NCI-H524 treated with DMSO at 0.1 percent for 48 hours (cell line): ENCODE data around the gene AOPEP.
A peak's percentile ranks its signal among the peaks of the same experiment; 100 is the strongest.

Experiments used
- DNase-seq: peaks from one replicate; lab custom pipeline; 2025; lab: John Stamatoyannopoulos, UW

The AOPEP gene, protein sequence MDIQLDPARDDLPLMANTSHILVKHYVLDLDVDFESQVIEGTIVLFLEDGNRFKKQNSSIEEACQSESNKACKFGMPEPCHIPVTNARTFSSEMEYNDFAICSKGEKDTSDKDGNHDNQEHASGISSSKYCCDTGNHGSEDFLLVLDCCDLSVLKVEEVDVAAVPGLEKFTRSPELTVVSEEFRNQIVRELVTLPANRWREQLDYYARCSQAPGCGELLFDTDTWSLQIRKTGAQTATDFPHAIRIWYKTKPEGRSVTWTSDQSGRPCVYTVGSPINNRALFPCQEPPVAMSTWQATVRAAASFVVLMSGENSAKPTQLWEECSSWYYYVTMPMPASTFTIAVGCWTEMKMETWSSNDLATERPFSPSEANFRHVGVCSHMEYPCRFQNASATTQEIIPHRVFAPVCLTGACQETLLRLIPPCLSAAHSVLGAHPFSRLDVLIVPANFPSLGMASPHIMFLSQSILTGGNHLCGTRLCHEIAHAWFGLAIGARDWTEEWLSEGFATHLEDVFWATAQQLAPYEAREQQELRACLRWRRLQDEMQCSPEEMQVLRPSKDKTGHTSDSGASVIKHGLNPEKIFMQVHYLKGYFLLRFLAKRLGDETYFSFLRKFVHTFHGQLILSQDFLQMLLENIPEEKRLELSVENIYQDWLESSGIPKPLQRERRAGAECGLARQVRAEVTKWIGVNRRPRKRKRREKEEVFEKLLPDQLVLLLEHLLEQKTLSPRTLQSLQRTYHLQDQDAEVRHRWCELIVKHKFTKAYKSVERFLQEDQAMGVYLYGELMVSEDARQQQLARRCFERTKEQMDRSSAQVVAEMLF

DNA sequence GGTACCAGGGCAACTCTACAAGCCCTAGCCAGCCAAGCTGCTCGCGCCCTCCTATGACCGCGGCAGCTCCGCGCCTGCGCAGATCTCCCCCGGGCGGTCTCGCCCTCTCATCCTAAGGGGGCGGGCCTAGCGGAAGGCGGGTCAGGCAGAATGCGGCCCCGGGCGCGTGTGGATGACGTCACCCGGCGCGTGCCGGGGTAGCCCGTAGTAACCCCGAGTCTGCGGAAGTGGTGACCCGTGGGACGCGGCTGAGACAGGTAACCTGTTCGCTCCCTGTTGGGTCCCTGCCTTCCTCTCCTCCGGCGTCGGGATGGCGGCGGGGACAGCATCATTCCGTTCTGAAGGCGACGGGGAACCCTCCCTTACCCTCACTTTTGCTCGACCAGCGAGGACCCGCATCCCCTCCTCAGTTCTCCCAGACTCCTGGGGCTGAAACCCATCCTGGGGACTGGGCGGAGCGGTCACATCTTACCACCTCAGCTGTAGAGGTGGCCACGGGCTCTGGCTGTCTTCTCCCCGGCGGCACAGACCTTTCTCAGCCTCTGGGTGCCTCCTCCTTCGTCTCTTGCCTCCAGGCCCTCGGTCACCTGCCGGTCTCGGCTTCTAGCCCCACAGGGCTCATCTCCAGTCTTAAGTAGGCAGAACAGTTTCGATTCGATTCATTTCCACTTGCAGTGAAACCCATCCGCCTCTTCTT lies at the start of gene AOPEP:
TSS of gene AOPEP (plus strand) at position 205 of the 697 bp plus-strand sequence. CDS start 33,085 bp downstream, outside the sequence.
- DNase-seq: peak; percentile 81

DNA sequence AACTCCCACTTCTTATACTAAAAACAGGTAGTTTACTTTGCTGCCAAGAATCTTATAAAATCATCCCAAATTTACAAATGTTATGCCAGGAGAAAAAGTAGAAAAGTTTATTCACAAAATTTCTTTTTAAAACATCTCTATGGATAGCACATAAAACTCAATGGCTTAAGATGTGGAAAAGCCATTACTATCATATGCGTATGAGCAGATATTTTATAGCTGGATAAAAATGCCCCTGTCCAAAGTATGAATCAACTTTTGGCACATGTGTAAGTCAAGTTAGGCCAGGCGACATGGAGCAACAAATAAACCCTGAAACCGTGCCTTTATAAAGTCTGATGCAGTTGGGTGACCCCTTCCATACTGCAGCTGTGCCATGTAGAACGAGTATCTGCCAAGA lies 48.6 kb upstream of the AOPEP start:
- DNase-seq: no peak

DNA sequence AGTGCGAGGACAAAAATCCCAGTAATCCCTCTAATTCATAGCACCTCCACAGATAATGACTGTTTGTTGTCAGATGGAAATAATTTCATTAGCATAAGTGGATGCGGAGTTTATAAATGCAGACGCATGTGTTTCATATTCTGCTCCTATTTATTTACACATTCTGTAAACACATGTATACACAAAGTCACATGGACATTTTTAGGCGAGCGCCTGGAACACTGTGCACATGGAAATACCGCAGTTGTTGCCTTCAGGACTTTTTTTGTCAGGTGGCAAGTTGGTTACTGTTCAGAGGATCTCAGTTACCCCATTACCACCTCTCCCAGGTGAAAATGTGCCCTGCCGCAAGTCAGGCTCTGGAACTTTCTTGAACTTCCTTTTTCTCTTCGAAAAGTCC lies 46.9 kb upstream of the AOPEP start:
- no peak for DNase-seq

DNA sequence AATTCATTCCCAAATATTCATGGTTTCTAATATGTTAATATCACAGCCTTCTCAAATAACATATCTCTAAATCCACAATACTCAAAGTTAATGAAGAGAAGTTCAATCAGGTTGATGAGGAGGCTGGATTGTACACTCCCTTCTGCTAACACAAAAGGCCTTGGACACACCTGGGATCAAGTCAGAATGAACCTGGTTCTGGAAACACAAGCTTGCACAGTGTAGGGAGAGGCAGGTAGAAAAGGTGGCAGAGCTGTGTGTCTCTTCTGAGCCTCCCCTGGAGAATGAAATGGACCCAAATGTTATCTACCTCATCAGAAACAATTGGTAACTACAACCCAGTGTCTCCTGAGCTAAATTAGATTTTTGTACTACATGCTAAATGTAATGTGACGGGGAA lies 46.5 kb upstream of the AOPEP start:
- DNase-seq: no peak

DNA sequence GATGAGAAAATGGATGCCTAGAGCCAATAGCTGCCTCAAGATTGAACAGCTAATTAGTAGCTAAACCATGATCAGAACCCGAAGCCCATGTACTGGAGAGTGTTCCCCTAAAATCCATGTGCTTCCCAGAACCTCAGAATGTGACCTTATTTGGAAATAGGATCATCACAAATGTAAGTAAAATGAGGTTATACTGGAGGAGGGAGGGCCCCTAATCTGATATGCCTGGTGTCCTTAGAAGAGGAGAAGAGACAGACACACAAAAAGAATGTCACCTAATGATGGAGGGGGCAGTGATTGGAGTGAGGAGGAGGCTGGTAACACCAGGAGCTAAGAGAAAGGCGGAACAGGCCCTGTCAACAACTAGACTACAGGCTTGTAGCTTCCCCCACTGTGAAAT lies 45.9 kb upstream of the AOPEP start:
- no peak for DNase-seq

DNA sequence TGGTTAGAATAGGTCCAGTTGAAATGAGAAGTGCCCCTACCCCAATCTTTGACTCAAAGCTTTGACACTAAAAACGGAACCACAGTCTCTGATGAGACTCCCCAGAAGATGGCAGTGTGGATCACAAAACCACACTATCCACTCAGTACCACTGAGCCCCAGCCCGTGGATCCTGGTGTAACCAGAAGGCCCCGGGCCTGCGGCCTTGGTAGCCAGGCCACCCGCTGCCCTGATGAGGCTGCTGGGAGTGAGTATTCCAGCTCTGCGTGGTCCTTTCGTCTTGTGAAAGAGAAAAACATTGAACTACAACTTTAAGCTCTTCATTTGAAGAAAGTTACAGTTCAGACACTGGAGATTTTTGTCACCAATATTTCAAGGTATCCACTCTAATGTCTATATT lies 45.0 kb upstream of the AOPEP start:
- no peak for DNase-seq

DNA sequence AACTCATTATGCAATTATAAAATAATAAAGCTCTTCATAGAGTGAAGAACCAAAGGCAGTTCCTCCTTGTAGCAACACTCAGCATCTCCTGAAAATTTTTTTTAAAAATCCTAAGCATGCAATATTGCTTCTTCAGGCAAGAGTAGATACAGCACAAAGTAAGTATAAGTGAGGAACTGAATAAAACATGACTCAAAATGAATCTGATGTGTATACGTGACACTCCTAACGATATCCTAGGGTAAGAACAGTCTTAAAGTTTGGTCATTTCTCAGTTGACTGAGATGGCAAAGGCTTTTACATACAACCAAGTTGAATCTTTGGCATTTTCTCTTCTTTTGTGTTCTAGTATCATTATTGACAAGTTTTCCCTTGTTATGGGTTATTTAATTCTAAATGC lies 41.1 kb upstream of the AOPEP start:
- no peak for DNase-seq

DNA sequence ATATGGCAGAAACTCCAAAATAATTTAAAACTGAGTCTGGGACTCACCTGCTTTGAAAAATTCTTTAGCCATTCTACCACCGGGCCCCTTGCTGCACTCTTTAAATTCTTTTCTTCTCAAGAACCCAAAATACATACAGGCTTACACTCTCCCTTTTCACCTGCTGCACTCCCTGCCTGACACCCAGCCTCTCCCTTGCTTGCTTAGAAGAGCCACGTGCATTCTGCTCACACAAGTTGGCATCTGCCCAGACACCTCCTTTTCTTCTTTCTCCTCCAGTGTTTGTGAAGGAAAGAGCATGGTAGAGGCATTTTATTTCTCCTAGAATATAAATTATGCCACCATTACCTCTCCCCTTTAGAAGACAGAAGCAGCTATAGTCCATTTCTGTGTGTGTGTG lies 39.0 kb upstream of the AOPEP start:
- no peak for DNase-seq

DNA sequence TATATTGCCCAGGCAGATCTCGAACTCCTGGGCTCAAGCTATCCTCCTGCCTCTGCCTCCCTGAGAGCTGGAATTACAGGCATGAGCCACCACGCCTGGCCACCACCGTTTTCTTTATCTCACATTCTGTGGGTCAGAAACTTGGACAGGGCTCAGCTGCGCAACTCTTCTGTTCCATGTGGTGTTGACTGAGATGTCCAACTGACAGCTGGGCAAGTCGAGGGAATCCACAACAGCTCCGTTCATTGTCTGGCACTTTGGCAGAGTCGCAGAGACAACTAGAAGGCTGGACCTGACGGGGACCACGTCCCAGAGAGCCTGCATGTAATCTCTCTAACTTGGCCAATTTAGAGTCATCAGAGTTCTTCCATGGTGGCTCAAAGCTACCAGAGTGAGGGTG lies 36.2 kb upstream of the AOPEP start:
- DNase-seq: no peak

DNA sequence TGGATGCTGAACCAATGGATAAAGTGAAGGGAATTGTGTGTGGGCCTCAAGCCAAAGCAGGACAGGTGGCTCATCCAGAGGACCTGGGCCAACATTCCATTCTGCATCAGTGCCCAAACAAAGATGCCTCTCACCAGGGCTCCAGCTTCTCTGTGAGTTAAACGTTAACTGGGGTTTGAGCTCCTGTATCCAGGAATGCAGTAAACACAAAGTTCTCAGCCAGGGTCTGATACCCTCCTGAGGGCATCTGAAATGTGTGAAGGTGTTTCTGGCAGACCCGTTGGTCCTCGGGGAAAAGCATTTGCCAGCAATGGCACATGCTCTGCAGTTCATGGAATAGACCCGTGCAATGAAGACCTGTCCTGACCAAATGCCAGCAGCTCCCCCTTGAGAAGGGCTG lies 33.9 kb upstream of the AOPEP start:
- no peak for DNase-seq

DNA sequence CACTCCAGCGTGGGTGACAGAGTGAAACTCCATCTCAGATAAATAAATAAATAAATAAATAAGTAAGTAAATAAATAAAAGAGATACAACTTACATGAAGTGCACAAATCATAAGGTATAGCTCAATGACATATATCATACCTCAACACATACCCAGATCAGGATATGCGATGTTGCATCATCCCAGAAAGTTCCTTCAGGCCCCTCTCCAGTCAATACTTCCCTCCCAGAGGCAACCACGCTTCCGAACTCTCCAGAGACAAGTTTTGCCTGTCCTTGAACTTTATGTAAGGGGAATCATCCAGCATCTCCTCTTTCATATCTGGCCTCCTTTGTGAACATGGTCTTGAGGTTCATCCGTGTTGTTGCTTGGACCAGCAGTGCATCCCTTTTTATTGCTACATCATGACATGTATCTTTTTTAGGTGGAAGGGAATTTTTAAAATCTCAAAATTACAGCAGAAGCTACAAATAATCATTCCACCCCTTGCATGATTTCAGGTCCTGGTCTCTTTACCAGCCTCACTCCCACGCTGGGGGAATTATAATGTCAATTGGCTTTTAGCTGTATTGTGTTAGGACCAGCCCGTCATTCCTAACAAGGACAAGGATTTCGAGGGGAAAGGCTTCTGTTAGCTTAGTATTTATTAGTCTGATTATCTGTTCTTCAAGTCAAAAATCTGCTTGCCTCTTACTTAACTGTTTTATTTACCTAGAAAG lies 32.9 kb upstream of the AOPEP start:
- no peak for DNase-seq

DNA sequence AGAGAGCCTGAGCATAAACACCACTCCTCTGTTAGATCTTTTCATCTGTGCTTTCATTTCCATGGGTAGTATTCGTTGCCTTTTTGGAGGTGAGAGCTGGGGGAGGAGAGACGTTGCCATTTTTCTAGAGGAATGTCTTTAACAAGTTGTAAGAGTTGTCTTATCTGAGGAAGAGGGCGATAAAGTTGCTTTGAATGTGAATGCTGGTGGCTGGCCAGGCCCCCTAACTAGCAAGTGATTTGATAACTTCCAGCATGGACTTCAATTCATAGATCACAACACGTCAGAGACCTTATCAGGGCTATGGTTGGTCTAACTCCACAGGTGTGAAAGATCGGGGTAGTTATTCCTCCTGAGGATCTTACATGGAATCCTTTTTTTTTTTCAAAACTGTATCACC lies 30.0 kb upstream of the AOPEP start:
- no peak for DNase-seq

DNA sequence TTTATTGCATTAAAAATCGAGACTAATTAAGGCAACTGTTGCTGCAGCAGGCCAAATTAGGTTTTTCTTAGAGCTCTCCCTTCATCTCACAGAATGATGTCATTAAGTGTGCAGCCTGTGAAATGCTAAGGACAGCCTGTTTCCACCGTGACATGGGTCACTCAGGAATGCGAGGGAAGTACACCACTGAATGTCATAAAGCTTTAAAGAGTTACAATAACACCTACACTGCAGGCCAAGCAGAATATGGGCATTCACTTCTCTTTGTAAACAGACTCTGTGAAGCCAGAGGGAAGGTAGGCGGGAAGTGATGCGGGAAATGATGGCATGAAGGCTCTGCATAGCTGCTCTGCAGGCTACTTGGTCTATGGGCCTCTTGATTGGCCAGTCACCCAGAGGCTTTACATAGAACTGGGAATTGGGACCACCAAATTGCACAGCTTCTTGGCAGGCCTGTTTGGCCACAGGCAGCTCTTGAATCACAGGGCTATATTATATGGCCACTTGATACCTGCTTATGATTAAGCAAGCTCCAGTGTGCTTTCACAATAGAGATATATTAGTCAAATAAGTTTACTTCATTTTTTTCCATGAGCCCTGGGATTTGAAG lies 28.4 kb upstream of the AOPEP start:
- no peak for DNase-seq

DNA sequence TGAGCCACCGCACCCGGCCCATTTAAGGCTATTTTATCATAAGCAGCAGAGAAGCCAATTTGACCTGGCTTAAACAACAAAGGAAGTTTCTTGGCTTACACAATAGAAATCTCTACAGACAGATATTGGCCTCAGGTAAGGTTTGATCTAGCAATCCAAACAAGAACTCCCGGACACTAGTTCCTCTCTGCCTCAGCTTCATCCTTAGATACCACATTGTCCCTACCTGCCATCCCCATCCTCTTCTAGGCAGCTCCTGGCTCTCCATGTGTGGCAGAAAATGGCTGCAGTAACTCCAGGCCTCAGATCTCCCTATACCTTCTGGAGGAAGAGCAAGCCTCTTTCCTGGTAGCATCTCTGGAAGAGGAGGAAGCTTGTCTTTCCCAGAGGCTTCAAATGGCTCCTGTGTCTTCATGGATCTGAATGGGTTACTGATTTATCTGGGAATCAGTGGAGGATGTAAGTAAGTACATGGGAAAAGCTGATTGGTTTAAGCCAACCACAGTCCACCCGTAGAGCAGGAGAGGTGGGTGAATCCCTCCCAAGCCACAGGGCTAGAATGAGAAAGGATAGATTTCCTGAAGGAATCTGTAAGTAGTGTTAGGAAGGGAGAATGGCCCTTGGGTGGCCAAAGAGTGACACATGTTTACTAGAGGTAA lies 26.7 kb upstream of the AOPEP start:
- no peak for DNase-seq

DNA sequence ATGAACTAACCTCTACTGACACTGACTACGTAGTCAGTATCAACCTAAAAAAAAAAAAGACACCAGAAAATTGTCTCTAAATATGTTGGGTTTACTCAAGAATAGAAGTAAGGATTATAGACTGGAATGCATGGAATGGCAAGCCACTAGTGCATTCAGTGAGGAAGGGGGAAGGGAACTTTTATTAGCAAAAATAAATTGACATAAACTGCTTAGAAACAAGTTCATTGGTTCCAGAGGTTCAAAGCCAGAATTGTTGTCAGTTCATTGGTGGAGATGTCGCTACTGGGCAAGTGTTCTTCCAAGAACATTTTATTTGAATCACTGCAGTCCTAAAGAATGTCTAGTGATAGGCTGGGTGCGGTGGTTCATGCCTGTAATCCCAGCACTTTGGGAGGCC lies 26.1 kb upstream of the AOPEP start:
- DNase-seq: no peak

DNA sequence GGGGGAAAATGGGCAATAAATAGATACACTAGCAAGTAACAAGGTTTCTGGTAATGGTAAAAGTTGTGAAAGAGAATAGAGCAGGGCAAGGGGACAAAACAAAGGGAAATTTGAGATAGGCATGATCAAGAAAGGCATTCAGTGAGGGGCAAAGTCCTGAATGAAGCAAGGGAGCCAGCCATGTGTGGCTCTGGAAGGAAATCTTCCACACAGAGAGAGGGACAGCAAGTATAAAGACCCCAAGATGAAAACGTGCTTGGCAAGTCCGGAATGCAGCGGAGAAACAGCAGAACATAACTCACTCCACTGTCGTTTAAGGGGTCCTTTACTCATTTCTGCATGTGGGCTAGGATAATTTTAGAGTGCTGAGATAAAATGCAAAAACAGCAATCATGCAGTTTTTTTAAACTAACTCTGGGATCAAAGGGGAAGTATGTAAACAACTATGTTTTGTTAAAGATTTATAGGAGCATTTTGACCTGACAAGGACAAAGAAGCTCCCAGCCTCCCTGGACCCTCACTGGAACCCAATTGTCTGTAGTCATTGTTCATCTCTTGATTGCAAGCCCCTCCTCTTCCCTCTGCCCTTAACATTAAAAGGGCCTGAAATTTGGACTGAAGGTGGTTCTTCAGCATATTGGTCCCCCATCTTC lies 22.9 kb upstream of the AOPEP start:
- DNase-seq: no peak

DNA sequence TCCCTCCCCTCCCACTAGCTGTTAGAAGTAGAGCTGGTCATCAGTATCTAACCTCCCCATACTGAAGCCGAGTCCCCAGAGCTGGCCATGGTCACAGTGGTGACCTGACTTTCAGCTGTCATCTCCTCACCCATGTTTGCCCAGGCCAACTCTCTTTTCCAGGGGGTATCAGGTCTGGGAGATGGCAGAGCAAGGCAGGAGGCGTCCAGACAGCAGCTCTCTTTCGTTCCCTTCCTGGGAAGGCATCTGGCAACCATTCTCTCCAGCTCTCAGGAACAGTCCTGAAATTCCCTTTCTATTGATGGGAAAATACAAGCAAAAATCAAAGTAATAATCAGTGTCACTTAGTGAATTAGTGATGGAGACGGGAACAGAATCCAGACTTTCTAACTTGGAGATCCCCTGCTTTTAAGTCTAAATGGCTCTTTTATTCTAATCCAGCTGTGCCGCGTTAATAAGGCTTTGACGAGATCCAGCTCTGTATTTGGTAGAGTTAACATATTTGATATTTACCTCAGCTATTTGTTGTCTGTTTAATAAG lies 21.3 kb upstream of the AOPEP start:
- DNase-seq: no peak

DNA sequence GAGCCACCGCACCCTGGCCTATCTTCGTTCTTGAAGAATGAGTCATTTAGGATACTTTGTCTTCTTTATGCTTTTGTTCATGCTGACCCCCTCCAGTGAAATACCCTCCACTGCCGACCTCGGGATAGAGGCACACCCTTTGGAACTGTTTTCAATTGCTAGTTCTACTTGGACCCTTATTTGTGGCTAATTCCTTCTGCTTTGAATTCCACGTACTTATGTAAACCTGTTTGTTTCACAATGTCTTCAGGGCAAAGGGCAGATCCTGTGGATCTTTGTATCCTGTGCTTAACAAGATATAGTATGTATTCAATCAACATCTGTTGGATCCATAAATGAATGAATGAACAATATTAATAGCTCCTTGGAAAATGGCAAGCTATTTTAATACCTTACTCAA lies 19.6 kb upstream of the AOPEP start:
- DNase-seq: no peak

DNA sequence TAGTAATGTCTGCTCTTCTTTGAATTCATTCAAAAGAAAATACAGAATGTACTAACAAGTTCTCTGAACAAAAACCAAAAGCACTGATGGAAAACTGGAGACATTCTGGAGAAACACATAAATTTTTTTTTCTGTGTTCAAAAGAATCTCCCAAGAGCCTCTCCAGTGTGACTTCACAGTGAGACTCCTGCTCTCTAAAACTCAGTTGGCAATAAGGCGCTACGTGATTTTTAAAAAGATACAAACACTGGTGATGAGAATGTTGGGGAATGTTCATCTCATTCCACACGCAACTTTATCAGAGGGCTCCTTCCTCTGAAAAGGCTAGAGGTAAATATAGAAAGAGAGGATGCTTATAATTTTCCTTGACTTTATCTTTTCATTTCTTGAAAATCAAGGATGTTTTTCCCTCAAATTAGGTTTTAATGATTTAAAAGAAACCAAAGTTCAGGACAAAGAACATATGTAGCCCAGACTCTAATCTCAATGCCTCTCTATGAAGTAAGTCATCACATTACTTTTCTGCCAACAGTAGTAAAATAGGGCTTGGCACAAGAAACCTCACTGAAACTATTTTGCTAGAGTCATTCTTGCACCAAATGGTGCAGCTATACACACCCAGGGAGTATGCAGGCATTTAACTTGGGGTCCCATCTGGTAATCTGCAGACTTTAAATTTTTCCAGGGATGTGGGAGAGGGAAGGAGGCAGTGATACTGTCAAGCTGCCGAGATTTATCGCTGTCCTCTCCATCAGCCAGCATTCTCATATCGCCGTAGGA lies 12.9 kb upstream of the AOPEP start:
- no peak for DNase-seq

DNA sequence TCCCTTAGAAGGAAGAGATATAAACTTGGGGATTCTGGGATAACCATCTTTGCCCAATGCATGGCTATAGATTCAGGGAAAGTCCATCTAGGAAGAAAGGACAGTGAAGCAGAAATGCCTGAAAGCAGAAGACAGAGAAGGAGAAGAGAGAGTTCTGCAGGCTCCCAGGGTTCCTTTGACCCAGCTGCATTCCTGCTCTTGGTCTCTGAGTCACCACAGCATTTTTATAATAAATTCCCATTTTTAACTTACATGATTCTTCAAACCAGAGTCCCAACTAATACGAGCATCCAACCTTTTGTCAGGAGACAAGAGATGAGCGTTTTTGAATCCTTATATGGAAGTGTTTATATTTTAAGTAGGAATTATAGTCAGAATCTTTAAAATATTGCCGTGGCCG lies 12.0 kb upstream of the AOPEP start:
- no peak for DNase-seq
